ENCODE data around the gene ARPP21.

The ARPP21 gene

GRCh38 chr3:35721628-35722027 lies 82.3 kb downstream of the ARPP21 start:
- H3K4me3 ChIP-seq (ENCODE audit: low read length): no peak overlapping the region
- no peak for DNase-seq (ENCODE audit: low read depth, low spot score)

GRCh38 chr3:35722902-35723301 lies 83.6 kb downstream of the ARPP21 start:
- no peak overlapping the region for H3K4me3 ChIP-seq (ENCODE audit: low read length)
- DNase-seq (ENCODE audit: low read depth, low spot score): no peak

- no peak overlapping the region for H3K4me3 ChIP-seq (ENCODE audit: low read length)
- no peak for DNase-seq (ENCODE audit: low read depth, low spot score)
These were observed 84.3 kb downstream of the ARPP21 start for GRCh38 chr3:35723480-35724097.

DNA sequence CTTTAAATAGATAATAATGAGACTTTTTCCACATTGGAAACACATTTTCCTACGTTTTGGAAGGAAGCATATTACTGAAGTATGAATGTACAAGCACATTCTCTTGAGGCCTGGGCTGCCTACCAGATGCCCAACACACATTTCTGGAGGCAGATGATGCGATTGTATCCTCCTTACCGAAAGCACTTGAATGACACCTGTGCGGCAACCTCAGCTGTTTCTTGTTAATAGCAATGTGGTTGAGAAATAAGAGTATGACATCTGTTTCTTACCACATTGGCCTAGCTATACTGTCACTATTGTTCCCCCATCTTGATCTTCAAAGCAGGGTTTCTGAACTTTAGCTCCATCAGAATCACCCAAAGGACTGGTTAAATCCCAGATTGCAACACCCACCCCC lies 84.8 kb downstream of the ARPP21 start:
- no peak overlapping the region for H3K4me3 ChIP-seq (ENCODE audit: low read length)
- DNase-seq (ENCODE audit: low read depth, low spot score): peak; percentile 83

GRCh38 chr3:35727179-35727578 lies 87.9 kb downstream of the ARPP21 start:
- no peak overlapping the region for H3K4me3 ChIP-seq (ENCODE audit: low read length)
- DNase-seq (ENCODE audit: low read depth, low spot score): no peak

DNA sequence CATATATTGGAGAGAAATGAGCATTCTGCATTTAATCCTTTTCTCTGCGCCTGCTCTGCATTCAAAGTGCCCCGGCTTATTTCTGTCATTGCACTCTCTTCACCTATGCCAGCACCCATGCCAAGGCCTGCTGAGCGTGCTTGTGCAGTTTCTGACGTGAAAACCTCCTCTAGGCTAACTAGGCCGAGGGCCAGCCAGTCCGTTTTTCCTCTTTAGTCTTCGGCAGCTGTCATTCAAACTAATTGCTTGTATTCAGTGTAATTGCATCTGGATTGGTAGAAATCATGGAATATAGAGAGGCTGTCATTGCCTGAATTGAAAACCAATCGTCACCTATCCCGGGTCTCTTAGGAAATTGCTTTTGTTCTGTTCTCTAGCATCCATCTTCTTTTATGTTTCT lies 94.0 kb downstream of the ARPP21 start:
- no peak for DNase-seq (ENCODE audit: low read depth, low spot score)

DNA sequence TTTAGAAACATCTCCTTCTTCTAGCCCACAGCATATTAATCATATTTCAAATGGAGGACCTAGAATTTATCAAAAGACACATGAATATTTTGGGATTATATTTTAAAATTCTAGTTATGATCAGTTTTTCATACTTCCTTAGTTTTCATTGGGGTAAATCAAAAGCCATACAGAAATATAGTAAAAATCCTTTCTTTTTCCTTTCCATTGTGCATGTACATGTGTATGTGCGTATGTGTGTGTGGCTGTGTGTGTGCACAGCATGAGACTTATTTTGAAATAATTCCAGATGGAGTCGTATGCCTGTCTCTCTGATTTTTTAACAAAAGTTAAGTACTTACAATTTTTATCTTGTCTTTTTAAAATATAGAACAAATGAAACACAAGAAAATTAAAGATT lies 94.5 kb downstream of the ARPP21 start:
- no peak overlapping the region for H3K4me3 ChIP-seq (ENCODE audit: low read length)
- no peak for DNase-seq (ENCODE audit: low read depth, low spot score)

More for the DNA sequence above, 94.0 kb downstream of the ARPP21 start:
- no peak overlapping the region for H3K4me3 ChIP-seq (ENCODE audit: low read length)

- H3K4me3 ChIP-seq (ENCODE audit: low read length): no peak overlapping the region
- no peak for DNase-seq (ENCODE audit: low read depth, low spot score)
These were observed 97.8 kb downstream of the ARPP21 start for GRCh38 chr3:35737080-35737479.

GRCh38 chr3:35737527-35737926 lies 98.2 kb downstream of the ARPP21 start:
- no peak overlapping the region for H3K4me3 ChIP-seq (ENCODE audit: low read length)
- no peak for DNase-seq (ENCODE audit: low read depth, low spot score)

DNA sequence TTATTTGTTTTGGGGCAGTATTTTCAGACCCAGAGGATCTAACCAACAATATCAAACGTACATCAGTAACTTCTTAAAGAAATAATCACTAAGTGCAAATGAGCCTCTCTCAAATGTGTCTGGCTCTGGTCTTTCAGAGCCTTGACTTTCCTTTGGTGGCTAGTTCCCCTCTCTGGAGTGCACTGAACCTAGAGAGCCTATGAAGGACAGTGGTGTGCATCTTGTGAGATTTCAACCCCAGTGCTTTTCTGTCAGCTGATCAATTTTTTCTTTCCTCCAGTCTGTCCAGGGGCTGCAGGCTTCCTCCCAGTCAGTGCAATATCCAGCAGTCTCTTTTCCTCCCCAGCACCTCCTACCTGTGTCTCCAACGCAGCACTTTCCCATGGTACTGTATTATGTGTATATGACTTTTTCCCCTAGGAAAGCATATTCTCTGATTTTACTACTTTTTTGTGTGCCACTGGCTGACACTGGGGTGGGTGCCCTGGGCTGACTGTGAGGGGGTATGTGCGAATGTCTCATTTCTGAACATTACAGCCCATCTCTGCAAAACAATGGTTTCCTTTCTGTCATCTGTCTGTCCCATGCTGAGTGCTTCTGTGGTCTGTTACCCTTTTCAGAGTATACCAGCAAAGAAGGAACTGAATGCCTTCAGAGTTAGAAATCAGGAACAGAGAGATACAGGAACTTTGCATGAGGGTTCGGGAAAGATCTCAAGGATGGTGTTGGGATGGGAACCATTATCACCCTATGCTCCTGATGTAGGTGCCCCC lies 98.8 kb downstream of the ARPP21 start:
- DNase-seq (ENCODE audit: low read depth, low spot score): no peak
- H3K4me3 ChIP-seq (ENCODE audit: low read length): no peak overlapping the region

GRCh38 chr3:35739181-35739809 lies 100.0 kb downstream of the ARPP21 start:
- no peak for DNase-seq (ENCODE audit: low read depth, low spot score)

DNA sequence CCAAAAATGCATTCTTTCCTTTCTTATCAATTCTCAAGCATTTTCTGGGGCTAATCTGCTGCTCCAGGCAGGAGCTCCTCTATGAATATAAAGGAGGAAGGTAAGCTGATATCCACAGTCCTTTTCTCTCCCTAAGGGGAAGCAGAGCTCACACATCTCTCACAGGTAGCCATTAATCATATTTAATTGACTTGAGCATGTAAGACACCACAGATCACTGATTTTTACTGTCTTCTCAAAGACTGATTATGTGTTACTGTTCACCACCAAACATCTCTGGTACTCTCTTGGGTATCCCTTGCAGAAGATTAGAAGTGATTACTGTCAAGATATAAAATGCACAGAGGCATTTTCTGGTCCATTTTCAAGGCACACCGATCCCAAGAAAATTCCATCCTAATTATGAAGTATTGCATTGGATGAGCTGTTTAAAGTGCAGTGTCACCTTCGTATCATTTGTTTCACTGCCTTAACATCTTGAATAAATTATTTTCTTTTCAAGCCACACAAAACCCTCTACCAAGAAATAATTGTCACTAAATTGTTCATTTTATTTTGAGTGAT lies 100.7 kb downstream of the ARPP21 start:
- DNase-seq (ENCODE audit: low read depth, low spot score): no peak
- H3K4me3 ChIP-seq (ENCODE audit: low read length): no peak overlapping the region

More at GRCh38 chr3:35739181-35739809, 100.0 kb downstream of the ARPP21 start:
- H3K4me3 ChIP-seq (ENCODE audit: low read length): no peak overlapping the region

GRCh38 chr3:35743218-35743617 lies 103.9 kb downstream of the ARPP21 start:
- DNase-seq (ENCODE audit: low read depth, low spot score): no peak
- H3K4me3 ChIP-seq (ENCODE audit: low read length): no peak overlapping the region

- no peak overlapping the region for H3K4me3 ChIP-seq (ENCODE audit: low read length)
- no peak for DNase-seq (ENCODE audit: low read depth, low spot score)
These were observed 105.1 kb downstream of the ARPP21 start for GRCh38 chr3:35744419-35744818.

DNA sequence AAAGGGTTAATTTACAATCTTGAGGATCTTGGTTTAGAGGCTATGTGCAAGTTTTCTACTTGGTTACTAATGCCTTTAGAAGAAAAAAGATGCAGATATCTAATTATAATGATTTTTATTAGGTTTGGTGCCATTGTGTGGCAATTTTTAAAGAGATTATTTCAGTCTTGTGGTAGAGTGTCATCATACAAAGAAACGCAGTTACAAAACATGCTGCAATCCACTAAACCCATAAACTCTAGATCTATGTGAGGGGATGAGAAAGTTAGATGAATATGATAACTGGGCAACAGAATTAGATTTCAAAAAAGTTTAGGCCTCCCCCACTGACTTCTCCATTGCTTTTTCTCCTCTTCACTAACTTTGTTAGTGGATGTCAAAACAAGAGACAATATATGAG lies 106.0 kb downstream of the ARPP21 start:
- no peak overlapping the region for H3K4me3 ChIP-seq (ENCODE audit: low read length)
- no peak for DNase-seq (ENCODE audit: low read depth, low spot score)

GRCh38 chr3:35745802-35746484 lies 106.6 kb downstream of the ARPP21 start:
- no peak overlapping the region for H3K4me3 ChIP-seq (ENCODE audit: low read length)
- no peak for DNase-seq (ENCODE audit: low read depth, low spot score)

DNA sequence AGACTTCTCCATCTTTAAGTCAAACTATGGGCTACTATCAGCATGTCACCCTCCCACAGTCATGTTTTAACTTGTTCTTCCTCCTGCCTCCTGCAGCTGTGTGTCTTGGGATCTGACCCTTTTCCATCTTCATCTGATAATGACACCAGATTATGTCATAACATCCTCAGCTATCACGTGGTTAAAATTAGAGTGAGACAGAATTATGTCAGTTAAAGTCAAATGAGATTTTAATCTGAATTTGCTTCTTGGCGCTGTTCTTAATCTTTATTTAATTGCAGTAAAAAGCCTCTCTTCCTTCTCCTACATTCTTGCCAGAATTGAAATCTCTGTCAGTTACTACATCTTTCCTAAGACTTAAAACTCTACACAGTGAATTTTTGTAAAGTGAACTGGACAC lies 107.2 kb downstream of the ARPP21 start:
- no peak for DNase-seq (ENCODE audit: low read depth, low spot score)
- no peak overlapping the region for H3K4me3 ChIP-seq (ENCODE audit: low read length)

DNA sequence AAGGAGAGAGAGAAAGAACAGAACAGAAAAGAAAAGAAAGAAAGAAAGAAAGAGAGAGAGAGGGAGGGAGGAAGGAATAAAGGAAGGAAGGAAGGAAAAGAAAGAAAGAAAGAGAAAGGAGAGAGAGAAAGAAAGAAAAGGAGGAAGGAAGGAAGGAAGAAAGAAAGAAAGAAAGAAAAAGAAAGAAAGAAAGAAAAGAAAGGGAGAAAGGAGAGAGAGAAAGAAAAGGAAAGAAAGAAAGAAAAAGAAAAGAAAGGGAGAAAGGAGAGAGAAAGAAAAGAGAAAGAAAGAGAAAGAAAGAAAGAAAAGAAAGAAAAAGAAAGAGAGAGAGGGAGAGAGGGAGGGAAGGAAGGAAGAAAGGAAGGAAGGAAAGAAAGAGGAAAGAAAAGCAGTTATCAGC lies 108.8 kb downstream of the ARPP21 start:
- DNase-seq (ENCODE audit: low read depth, low spot score): no peak
- no peak overlapping the region for H3K4me3 ChIP-seq (ENCODE audit: low read length)

DNA sequence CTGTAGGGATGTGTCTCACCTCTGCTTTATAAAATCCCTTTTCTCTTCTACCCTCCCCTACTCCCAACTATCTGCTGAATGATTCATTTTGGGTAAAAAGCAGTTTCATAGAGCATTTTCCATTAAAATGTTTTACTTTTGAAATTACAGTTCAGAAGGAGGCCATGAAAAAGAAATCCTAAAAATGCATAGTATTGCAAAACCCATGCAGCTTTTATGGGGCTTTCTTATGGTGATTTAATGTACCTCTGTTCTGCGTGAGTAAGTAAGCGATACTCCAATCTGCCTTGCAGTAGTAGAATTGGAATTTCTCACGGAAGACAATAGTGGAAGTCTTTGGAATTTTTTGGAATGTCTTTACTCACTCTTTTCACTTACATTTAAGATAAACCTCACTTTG lies 111.9 kb downstream of the ARPP21 start:
- H3K4me3 ChIP-seq (ENCODE audit: low read length): no peak overlapping the region
- no peak for DNase-seq (ENCODE audit: low read depth, low spot score)
